Activated CD8-positive, alpha-beta T cell treated with anti-CD3 and anti-CD28 coated beads, Interleukin-2, amount 10 ng/mL, durations not matched to agents 7 days and 5 days (primary cell): ENCODE data around the gene AP4S1. TPM values are rescaled to one million over a fixed set of nuclear protein-coding genes. Genes with fewer than 3 reads are reported as not detected.
A peak's percentile ranks its signal among the peaks of the same experiment; 100 is the strongest.
"Not testable (repeated sequence)": the region's sequence is repeated elsewhere in the genome, so short reads cannot be mapped to it uniquely, and the experiment has no call there.

Experiments used
- ATAC-seq: fragments of 150-1000 bp; cut with Tn5 transposase; one replicate; pipeline ENCODE4 v1.10.0; 2021; ENCODE audit warnings: moderate library complexity
- CTCF ChIA-PET: fragments of 350-600 bp; sonication (Branson Sonifier 250); formaldehyde crosslinking; loops from one replicate; lab custom pipeline; 2021; ENCODE audit warnings: antibody characterized with exemption; lab: Charles Lee
- POLR2A ChIA-PET: fragments of 350-600 bp; sonication (Branson Sonifier 250); formaldehyde crosslinking; loops from one replicate; lab custom pipeline; 2021; ENCODE audit warnings: antibody characterized with exemption; lab: Charles Lee
- DNase-seq: peaks from one replicate; pipeline ENCODE4 v3.0.0-alpha.2; 2020
- H3K27ac Mint-ChIP-seq: one replicate; pipeline ENCODE4 v1.8.0; 2021; ENCODE audit warnings: mild to moderate bottlenecking, mixed read lengths
- H3K27me3 Mint-ChIP-seq: one replicate; pipeline ENCODE4 v1.8.0; 2021; ENCODE audit warnings: low read depth, mixed read lengths
- H3K36me3 Mint-ChIP-seq: one replicate; pipeline ENCODE4 v1.8.0; 2021; ENCODE audit warnings: low read depth, mixed read lengths
- H3K4me1 Mint-ChIP-seq: one replicate; pipeline ENCODE4 v1.8.0; 2021; ENCODE audit warnings: low read depth, mixed read lengths
- H3K4me3 Mint-ChIP-seq: one replicate; pipeline ENCODE4 v1.8.0; 2021; ENCODE audit warnings: mild to moderate bottlenecking, mixed read lengths
- H3K9me3 Mint-ChIP-seq: one replicate; pipeline ENCODE4 v1.8.0; 2022; ENCODE audit warnings: mixed read lengths; ENCODE audit not compliant: insufficient read depth
- total RNA-seq, 2 experiments: library from RNA; stranded (reverse); gene quantifications; one replicate each; pipeline ENCODE4 v1.2.3, GENCODE V29; 2021

AP4S1 gene
- total RNA-seq, 2 experiments from 2014 or later: 7.6 to 7.7 TPM

- Mint-ChIP-seq H3K4me1 (peaks cover 52% of the 10 kb centered on the region), H3K27ac (peak overlapping the region; percentile 97), H3K36me3 (peaks cover 8% of the 10 kb centered on the region), H3K4me3 (peak overlapping the region; percentile 93), H3K27me3 (no peaks in the 10 kb centered on the region), H3K9me3 (no peaks in the 10 kb centered on the region)
- DNase-seq (peak; percentile 93), ATAC-seq (peak; percentile 94)
- ChIA-PET POLR2A (interaction anchor here (0.6 to 1.8 kb wide), 19 partner anchors 8 to 468 kb away, joined by 3 to 11 read pairs (median 4); partner anchors contain the start of genes COCH, G2E3, HECTD1 and SCFD1), CTCF (interaction anchor here (0.6 to 2.9 kb wide), 2 partner anchors 47 to 181 kb away, joined by 3 to 18 read pairs; partner anchors contain the start of gene HECTD1)
These were observed 1.2 kb downstream of the AP4S1 start for GRCh38 chr14:31026450-31027235.

GRCh38 chr14:31027847-31028246, 2.4 kb downstream of the AP4S1 start:
- no peak overlapping the region for H3K4me3 Mint-ChIP-seq
- no peak for ATAC-seq
- no peak for DNase-seq

GRCh38 chr14:31029016-31029970, 3.8 kb downstream of the AP4S1 start:
- Mint-ChIP-seq H3K9me3 (no peaks in the 10 kb centered on the region), H3K27ac (peak overlapping the region; percentile 37), H3K27me3 (no peaks in the 10 kb centered on the region), H3K36me3 (no peaks in the 10 kb centered on the region), H3K4me3 (peak overlapping the region; percentile 24), H3K4me1 (peaks cover 51% of the 10 kb centered on the region)
- no peak for DNase-seq
- ChIA-PET CTCF (interaction anchor here (1.2 to 1.4 kb wide), 2 partner anchors 9 to 53 kb away, joined by 3 to 5 read pairs; no protein-coding TSS in a partner anchor), POLR2A (no interaction called here)
- ATAC-seq: no peak

More at GRCh38 chr14:31027847-31028246, 2.4 kb downstream of the AP4S1 start:
- Mint-ChIP-seq H3K4me1 (peaks cover 59% of the 10 kb centered on the region), H3K36me3 (peaks cover 3% of the 10 kb centered on the region), H3K27me3 (no peaks in the 10 kb centered on the region), H3K27ac (no peak overlapping the region), H3K9me3 (no peaks in the 10 kb centered on the region)
- ChIA-PET POLR2A (interaction anchor here (0.8 kb wide), 1 partner anchor 22 kb away, joined by 4 read pairs; no protein-coding TSS in a partner anchor), CTCF (interaction anchor here (1.1 kb wide), 1 partner anchor 53 kb away, joined by 3 read pairs; no protein-coding TSS in a partner anchor)

- ATAC-seq: no peak
- Mint-ChIP-seq H3K36me3 (no peaks in the 10 kb centered on the region), H3K4me3 (no peak overlapping the region), H3K27me3 (no peaks in the 10 kb centered on the region), H3K9me3 (no peaks in the 10 kb centered on the region), H3K27ac (no peak overlapping the region), H3K4me1 (peaks cover 44% of the 10 kb centered on the region)
- no peak for DNase-seq
- CTCF ChIA-PET: no interaction called here
- POLR2A ChIA-PET: no interaction called here
These were observed 5.0 kb downstream of the AP4S1 start for GRCh38 chr14:31030469-31030868.

GRCh38 chr14:31036552-31036951, 11.1 kb downstream of the AP4S1 start:
- POLR2A ChIA-PET: interaction anchor here (1.1 kb wide), 1 partner anchor 10 kb away, joined by 4 read pairs; the partner anchor contains the start of gene STRN3
- no peak overlapping the region for H3K27ac Mint-ChIP-seq
- H3K9me3 Mint-ChIP-seq: no peaks in the 10 kb centered on the region
- no peaks in the 10 kb centered on the region for H3K36me3 Mint-ChIP-seq
- CTCF ChIA-PET: no interaction called here
- H3K4me1 Mint-ChIP-seq: peaks cover 12% of the 10 kb centered on the region
- no peak overlapping the region for H3K4me3 Mint-ChIP-seq
- DNase-seq (no peak), ATAC-seq (no peak)
- H3K27me3 Mint-ChIP-seq: no peaks in the 10 kb centered on the region

GRCh38 chr14:31037709-31038221, 12.3 kb downstream of the AP4S1 start:
- Mint-ChIP-seq H3K36me3 (no peaks in the 10 kb centered on the region), H3K27me3 (no peaks in the 10 kb centered on the region), H3K9me3 (no peaks in the 10 kb centered on the region), H3K27ac (no peak overlapping the region), H3K4me3 (no peak overlapping the region), H3K4me1 (peaks cover 2% of the 10 kb centered on the region)
- ChIA-PET POLR2A (interaction anchor here (1.1 kb wide), 1 partner anchor 11 kb away, joined by 4 read pairs; no protein-coding TSS in a partner anchor), CTCF (interaction anchor here (1.7 kb wide), 1 partner anchor 9 kb away, joined by 3 read pairs; no protein-coding TSS in a partner anchor)
- ATAC-seq (no peak), DNase-seq (no peak)

- ATAC-seq: no peak
These were observed 13.2 kb downstream of the AP4S1 start for GRCh38 chr14:31038521-31039166.

GRCh38 chr14:31042300-31042699, 16.9 kb downstream of the AP4S1 start:
- Mint-ChIP-seq H3K9me3 (no peaks in the 10 kb centered on the region), H3K36me3 (no peaks in the 10 kb centered on the region), H3K27me3 (no peaks in the 10 kb centered on the region), H3K4me1 (peaks cover 4% of the 10 kb centered on the region), H3K4me3 (no peak overlapping the region), H3K27ac (no peak overlapping the region)
- POLR2A ChIA-PET: no interaction called here
- ATAC-seq: no peak
- DNase-seq: no peak
- CTCF ChIA-PET: no interaction called here

More at GRCh38 chr14:31038521-31039166, 13.2 kb downstream of the AP4S1 start:
- no peak overlapping the region for H3K4me3 Mint-ChIP-seq
- H3K27ac Mint-ChIP-seq: no peak overlapping the region
- no peaks in the 10 kb centered on the region for H3K36me3 Mint-ChIP-seq
- ChIA-PET POLR2A (interaction anchor here (0.6 to 1.1 kb wide), 2 partner anchors 12 to 347 kb away, joined by 3 to 4 read pairs; no protein-coding TSS in a partner anchor), CTCF (interaction anchor here (1.7 kb wide), 1 partner anchor 10 kb away, joined by 3 read pairs; no protein-coding TSS in a partner anchor)
- no peaks in the 10 kb centered on the region for H3K9me3 Mint-ChIP-seq
- no peaks in the 10 kb centered on the region for H3K27me3 Mint-ChIP-seq
- no peak for DNase-seq
- H3K4me1 Mint-ChIP-seq: no peaks in the 10 kb centered on the region

GRCh38 chr14:31042893-31043292, 17.4 kb downstream of the AP4S1 start:
- not testable (repeated sequence) for ATAC-seq

GRCh38 chr14:31043379-31043778, 17.9 kb downstream of the AP4S1 start:
- no peaks in the 10 kb centered on the region for H3K9me3 Mint-ChIP-seq
- H3K36me3 Mint-ChIP-seq: no peaks in the 10 kb centered on the region
- ChIA-PET POLR2A (no interaction called here), CTCF (interaction anchor here (1.8 kb wide), 1 partner anchor 62 kb away, joined by 3 read pairs; no protein-coding TSS in a partner anchor)
- no peaks in the 10 kb centered on the region for H3K27me3 Mint-ChIP-seq
- no peak overlapping the region for H3K4me3 Mint-ChIP-seq
- DNase-seq: no peak
- peaks cover 4% of the 10 kb centered on the region for H3K4me1 Mint-ChIP-seq
- H3K27ac Mint-ChIP-seq: no peak overlapping the region
- ATAC-seq: no peak

More at GRCh38 chr14:31042893-31043292, 17.4 kb downstream of the AP4S1 start:
- H3K9me3 Mint-ChIP-seq, H3K4me3 Mint-ChIP-seq, H3K27me3 Mint-ChIP-seq, POLR2A ChIA-PET, H3K36me3 Mint-ChIP-seq, DNase-seq, H3K4me1 Mint-ChIP-seq, H3K27ac Mint-ChIP-seq: not testable (repeated sequence)
- CTCF ChIA-PET: interaction anchor here (1.8 kb wide), 1 partner anchor 61 kb away, joined by 3 read pairs; no protein-coding TSS in a partner anchor
